ENCODE results near the gene ATP9B.
"Not testable (repeated sequence)": the region's sequence is repeated elsewhere in the genome, so short reads cannot be mapped to it uniquely, and the experiment has no call there.

ATP9B gene

DNA sequence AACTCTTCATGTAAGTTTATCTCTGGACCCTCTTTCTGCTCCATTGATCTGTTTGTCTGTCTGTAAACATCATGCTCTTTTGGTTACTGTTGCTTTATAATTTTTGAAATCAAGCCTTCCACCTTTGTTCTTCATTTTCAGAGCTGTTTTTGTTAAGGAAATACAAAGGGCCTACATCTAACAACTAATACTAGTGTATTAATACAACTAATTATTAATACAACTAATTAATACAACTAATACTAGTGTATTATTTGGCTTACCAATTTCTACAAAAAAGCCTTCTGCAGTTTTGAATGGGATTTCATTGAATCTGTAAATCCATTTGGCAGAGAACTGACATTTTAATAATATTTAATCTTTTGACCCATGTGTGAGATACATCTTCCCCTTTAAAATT is 66.7 kb downstream of the ATP9B start:
- Histone ChIP-seq H3K4me1 (ENCODE audit: control insufficient read depth, insufficient read depth, low read length, unreplicated experiment) (no peaks in the 10 kb centered on the region), H3K4me3 (ENCODE audit: low read depth, low read length) (no peak overlapping the region), H3K27me3 (ENCODE audit: insufficient read depth, low read length) (no peaks in the 10 kb centered on the region), H3K79me2 (ENCODE audit: control insufficient read depth, insufficient read depth, low read length, unreplicated experiment) (no peaks in the 10 kb centered on the region), H2AFZ (ENCODE audit: low read length, unreplicated experiment) (no peak overlapping the region), H3K27ac (ENCODE audit: low read depth, low read length) (no peak overlapping the region), H3K36me3 (ENCODE audit: insufficient read depth, low read length) (no peaks in the 10 kb centered on the region; the same call in 1 of the 2 replicates)

DNA sequence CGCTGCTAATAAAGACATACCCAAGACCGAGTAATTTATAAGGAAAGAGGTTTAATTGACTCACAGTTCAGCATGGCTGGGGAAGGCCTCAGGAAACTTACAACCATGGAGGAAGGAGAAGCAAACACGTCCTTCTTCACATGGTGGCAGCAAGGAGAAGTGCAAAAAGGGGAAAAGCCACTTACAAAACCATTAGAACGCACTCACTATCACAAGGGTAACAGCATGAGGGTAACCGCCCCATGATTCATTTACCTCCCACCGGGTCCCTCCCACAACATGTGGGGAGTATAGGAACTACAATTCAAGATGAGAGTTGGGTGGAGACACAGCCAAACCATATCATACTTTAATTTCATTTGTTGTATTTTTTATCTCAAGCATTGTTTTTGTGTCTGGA is 67.5 kb downstream of the ATP9B start:
- H3K36me3 ChIP-seq (ENCODE audit: insufficient read depth, low read length), result no peaks in the 10 kb centered on the region; the same call in 1 of the 2 replicates
- H3K79me2 ChIP-seq (ENCODE audit: control insufficient read depth, insufficient read depth, low read length, unreplicated experiment), result no peaks in the 10 kb centered on the region
- H3K27ac ChIP-seq (ENCODE audit: low read depth, low read length), result no peak overlapping the region
- no peaks in the 10 kb centered on the region for H3K27me3 ChIP-seq (ENCODE audit: insufficient read depth, low read length)
- H3K4me1 ChIP-seq (ENCODE audit: control insufficient read depth, insufficient read depth, low read length, unreplicated experiment), result no peaks in the 10 kb centered on the region
- H2AFZ ChIP-seq (ENCODE audit: low read length, unreplicated experiment), result no peak overlapping the region
- H3K4me3 ChIP-seq (ENCODE audit: low read depth, low read length), result no peak overlapping the region

DNA sequence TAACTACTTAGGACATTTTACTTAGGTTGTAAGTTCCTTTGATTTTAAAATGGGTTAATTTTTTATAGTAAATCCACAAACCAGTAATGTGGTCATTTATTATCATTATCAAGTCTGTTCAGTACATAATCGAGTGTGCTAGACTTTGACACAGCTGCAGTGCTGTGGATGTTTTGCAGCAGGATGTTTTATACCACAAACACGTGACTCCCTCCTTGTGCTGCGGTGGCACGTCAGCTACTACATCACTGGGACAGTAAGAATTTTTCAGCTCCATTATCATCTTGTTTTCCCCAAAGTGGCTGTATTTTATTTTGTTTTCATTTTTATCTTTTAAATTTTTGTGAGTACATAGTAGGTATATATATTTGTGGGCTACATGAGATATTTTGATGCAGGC is 70.0 kb downstream of the ATP9B start:
- H3K36me3 ChIP-seq (ENCODE audit: insufficient read depth, low read length), result no peaks in the 10 kb centered on the region; the same call in 1 of the 2 replicates
- no peaks in the 10 kb centered on the region for H3K27me3 ChIP-seq (ENCODE audit: insufficient read depth, low read length)
- H2AFZ ChIP-seq (ENCODE audit: low read length, unreplicated experiment), result no peak overlapping the region
- no peak overlapping the region for H3K4me3 ChIP-seq (ENCODE audit: low read depth, low read length)
- no peak overlapping the region for H3K27ac ChIP-seq (ENCODE audit: low read depth, low read length)
- H3K4me1 ChIP-seq (ENCODE audit: control insufficient read depth, insufficient read depth, low read length, unreplicated experiment), result no peaks in the 10 kb centered on the region
- H3K79me2 ChIP-seq (ENCODE audit: control insufficient read depth, insufficient read depth, low read length, unreplicated experiment), result no peaks in the 10 kb centered on the region

DNA sequence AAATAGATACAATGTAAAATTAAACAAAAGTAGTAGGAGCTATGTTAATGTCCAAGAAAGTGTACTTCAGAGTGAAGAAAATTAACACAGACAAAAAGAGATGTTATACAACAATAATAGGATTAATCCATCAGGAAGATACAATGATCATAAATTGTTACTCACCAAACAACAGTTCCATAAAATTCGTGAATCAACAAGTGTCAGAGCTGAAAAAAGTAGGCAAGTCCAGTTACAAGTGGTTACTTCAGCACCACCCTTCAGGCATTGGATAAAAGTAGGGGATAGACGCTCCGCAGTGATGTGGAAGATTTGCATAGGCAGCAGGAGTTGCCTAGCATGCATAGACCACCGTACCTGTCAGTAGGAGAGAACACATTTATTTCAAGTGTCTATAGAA is 77.8 kb downstream of the ATP9B start:
- H3K4me1 ChIP-seq (ENCODE audit: control insufficient read depth, insufficient read depth, low read length, unreplicated experiment), result no peaks in the 10 kb centered on the region
- H3K27me3 ChIP-seq (ENCODE audit: insufficient read depth, low read length), result no peaks in the 10 kb centered on the region
- no peaks in the 10 kb centered on the region for H3K79me2 ChIP-seq (ENCODE audit: control insufficient read depth, insufficient read depth, low read length, unreplicated experiment)
- H3K4me3 ChIP-seq (ENCODE audit: low read depth, low read length), result no peak overlapping the region
- H3K27ac ChIP-seq (ENCODE audit: low read depth, low read length), result no peak overlapping the region
- peaks cover 10% of the 10 kb centered on the region for H3K36me3 ChIP-seq (ENCODE audit: insufficient read depth, low read length)
- no peak overlapping the region for H2AFZ ChIP-seq (ENCODE audit: low read length, unreplicated experiment)

DNA sequence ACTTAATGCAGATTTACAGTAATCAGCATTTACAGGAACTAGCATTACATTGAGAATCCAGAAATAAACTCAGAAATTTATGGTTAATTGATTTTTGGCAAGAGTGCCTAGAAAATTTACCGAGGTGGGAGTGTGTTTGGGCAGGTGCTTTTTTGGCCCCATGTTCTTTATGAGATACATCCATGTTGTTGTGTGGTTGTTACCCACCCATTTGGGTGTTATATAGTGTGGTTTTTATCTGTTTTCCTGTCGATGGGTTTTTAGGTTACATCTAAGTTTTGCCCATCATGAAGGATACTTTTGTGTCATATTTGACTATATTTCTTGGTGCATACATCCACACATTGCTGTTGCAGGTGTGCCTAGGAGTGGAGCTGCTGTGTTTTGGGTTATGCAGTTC is 82.0 kb downstream of the ATP9B start:
- H3K4me1 ChIP-seq (ENCODE audit: control insufficient read depth, insufficient read depth, low read length, unreplicated experiment), result peaks cover 2% of the 10 kb centered on the region
- H3K27me3 ChIP-seq (ENCODE audit: insufficient read depth, low read length), result no peaks in the 10 kb centered on the region
- H3K36me3 ChIP-seq (ENCODE audit: insufficient read depth, low read length), result peaks cover 10% of the 10 kb centered on the region
- H3K4me3 ChIP-seq (ENCODE audit: low read depth, low read length), result no peak overlapping the region
- H3K27ac ChIP-seq (ENCODE audit: low read depth, low read length), result no peak overlapping the region
- H3K79me2 ChIP-seq (ENCODE audit: control insufficient read depth, insufficient read depth, low read length, unreplicated experiment), result no peaks in the 10 kb centered on the region
- H2AFZ ChIP-seq (ENCODE audit: low read length, unreplicated experiment), result no peak overlapping the region

DNA sequence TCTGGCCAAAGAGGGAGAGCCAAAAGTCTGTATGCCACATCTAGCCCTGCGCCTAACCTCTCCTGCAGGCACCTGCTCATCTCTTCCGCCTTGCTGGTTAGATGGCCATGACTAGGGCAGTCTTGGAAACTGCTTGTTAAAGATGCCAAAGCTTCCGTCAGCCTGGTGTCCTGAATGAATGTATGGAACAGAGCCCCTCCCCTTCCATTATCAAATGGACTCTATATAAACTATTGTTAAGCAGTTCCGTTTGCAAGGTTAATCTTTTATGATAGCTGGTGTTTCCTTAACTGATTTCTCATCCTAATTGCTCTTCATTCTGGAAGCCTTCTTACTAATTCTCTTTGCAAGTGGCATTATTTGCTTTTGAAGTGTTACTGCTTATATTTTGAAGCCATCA is 87.1 kb downstream of the ATP9B start:
- H3K27ac ChIP-seq (ENCODE audit: low read depth, low read length), result peak overlapping the region; percentile 74

DNA sequence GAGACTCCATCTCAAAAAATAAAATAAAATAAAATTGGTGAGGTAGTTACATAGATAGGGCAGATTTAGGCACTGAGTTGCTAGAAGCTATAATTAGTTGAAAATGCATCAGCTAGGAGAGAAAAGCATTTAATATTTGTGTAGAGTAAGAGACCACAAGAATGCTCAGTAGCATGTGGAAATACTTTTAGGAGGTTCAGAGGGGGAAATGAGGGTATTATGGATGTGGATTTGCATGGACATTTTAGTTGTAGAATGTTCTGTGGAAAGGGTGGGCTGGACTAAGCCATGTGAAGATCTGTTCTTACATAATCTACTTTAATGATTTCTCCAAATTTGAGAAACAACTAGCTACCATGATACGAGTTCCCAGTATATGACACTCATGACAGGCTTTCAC is 95.5 kb downstream of the ATP9B start:
- H3K4me1 ChIP-seq (ENCODE audit: control insufficient read depth, insufficient read depth, low read length, unreplicated experiment), result peaks cover 1% of the 10 kb centered on the region
- no peak overlapping the region for H2AFZ ChIP-seq (ENCODE audit: low read length, unreplicated experiment)
- H3K27ac ChIP-seq (ENCODE audit: low read depth, low read length), result no peak overlapping the region
- no peaks in the 10 kb centered on the region for H3K79me2 ChIP-seq (ENCODE audit: control insufficient read depth, insufficient read depth, low read length, unreplicated experiment)
- no peaks in the 10 kb centered on the region for H3K36me3 ChIP-seq (ENCODE audit: insufficient read depth, low read length)
- no peaks in the 10 kb centered on the region for H3K27me3 ChIP-seq (ENCODE audit: insufficient read depth, low read length)
- no peak overlapping the region for H3K4me3 ChIP-seq (ENCODE audit: low read depth, low read length)

More for the DNA sequence above, 87.1 kb downstream of the ATP9B start:
- Histone ChIP-seq H3K4me1 (ENCODE audit: control insufficient read depth, insufficient read depth, low read length, unreplicated experiment) (peaks cover 15% of the 10 kb centered on the region), H3K79me2 (ENCODE audit: control insufficient read depth, insufficient read depth, low read length, unreplicated experiment) (no peaks in the 10 kb centered on the region), H3K36me3 (ENCODE audit: insufficient read depth, low read length) (no peaks in the 10 kb centered on the region), H2AFZ (ENCODE audit: low read length, unreplicated experiment) (peak overlapping the region; percentile 16), H3K27me3 (ENCODE audit: insufficient read depth, low read length) (no peaks in the 10 kb centered on the region), H3K4me3 (ENCODE audit: low read depth, low read length) (no peak overlapping the region)

DNA sequence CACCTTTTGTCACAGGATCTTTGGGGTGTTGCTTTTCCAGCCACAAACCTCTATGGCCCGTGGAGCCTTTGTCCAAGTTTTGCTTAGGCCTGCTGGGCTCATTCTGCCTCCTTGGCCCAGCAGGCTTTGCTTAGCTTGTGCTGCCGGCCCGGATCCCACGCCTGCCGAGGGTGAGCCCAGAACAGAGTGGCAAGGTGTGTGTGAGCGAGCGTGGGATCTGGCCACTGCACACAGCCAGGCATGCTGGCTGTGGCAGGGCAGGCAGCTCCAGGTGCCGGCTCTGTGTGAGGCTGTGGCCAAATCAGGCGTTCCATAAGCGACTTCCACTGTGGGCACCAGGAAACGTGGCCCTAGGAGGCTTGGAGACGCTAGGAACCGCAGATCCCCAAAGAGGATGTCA is 97.5 kb downstream of the ATP9B start:
- H3K27ac ChIP-seq (ENCODE audit: low read depth, low read length), result no peak overlapping the region
- peaks cover 5% of the 10 kb centered on the region for H3K4me1 ChIP-seq (ENCODE audit: control insufficient read depth, insufficient read depth, low read length, unreplicated experiment)
- H3K79me2 ChIP-seq (ENCODE audit: control insufficient read depth, insufficient read depth, low read length, unreplicated experiment), result no peaks in the 10 kb centered on the region
- H3K36me3 ChIP-seq (ENCODE audit: insufficient read depth, low read length), result no peaks in the 10 kb centered on the region
- no peaks in the 10 kb centered on the region for H3K27me3 ChIP-seq (ENCODE audit: insufficient read depth, low read length)
- no peak overlapping the region for H2AFZ ChIP-seq (ENCODE audit: low read length, unreplicated experiment)
- no peak overlapping the region for H3K4me3 ChIP-seq (ENCODE audit: low read depth, low read length)

DNA sequence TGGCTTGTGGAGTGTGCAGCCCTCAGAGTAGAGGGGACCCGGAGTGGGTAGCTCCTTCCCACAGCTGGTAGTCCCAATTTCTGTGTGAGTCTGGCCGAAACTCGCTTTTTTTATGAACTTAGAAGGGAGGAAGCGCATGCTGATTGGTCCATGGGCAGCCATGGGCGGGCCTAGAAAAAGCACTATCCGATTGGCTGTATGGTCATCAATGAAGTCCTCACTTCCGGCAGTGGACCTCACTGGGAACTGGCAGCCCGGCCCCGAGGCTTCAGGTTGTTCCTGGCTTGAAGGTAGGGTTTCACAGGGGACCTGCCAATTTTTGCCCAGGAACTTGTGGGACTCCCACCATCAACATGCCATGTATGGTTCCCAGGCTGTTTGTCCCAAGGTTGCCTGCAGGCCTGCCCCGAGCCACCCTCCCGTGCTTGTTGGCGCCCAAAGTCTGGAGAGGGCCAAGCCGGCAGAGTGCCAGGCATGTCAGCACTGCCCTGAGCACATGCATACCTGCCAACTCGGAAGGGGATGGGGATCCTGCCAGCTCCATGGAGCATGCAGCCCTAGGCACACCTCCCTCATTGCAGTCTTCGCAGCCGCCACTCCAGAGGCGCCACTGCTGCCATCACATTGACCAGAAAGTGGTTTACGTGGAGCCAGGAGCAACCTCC is 98.5 kb downstream of the ATP9B start:
- Histone ChIP-seq H3K36me3 (ENCODE audit: insufficient read depth, low read length) (no peaks in the 10 kb centered on the region), H3K79me2 (ENCODE audit: control insufficient read depth, insufficient read depth, low read length, unreplicated experiment) (no peaks in the 10 kb centered on the region), H3K4me1 (ENCODE audit: control insufficient read depth, insufficient read depth, low read length, unreplicated experiment) (peaks cover 5% of the 10 kb centered on the region), H2AFZ (ENCODE audit: low read length, unreplicated experiment) (no peak overlapping the region), H3K27ac (ENCODE audit: low read depth, low read length) (no peak overlapping the region), H3K27me3 (ENCODE audit: insufficient read depth, low read length) (no peaks in the 10 kb centered on the region), H3K4me3 (ENCODE audit: low read depth, low read length) (no peak overlapping the region)

DNA sequence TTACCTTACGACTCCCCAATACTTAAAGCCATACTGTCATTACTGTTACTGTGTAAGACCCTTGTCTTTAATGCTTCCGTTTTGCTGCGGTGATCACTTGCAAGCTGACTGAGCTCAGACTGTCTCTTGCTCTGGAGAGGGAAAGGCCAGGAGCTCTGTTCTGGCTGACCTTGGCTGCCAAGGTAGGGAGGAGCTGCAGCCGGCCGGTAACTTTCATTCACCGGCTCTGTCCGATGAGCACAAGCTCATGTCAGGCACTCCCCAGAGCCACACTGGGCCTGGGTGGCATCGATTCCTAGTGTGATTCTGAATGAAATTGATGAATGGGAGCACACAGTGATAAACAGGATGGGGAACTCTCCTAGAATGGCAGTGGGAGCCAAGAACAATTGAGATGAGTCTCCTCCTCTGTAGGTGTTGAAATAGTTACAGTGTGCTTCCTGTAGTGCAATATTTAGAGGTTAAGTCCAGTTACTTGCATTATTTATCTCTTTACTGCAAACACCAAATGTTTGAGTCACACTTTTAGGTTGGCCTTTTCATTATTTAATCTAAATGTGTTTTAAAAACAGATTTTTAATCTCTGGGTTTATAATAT is 100.9 kb downstream of the ATP9B start:
- Histone ChIP-seq H3K36me3 (ENCODE audit: insufficient read depth, low read length) (no peaks in the 10 kb centered on the region), H3K27me3 (ENCODE audit: insufficient read depth, low read length) (no peaks in the 10 kb centered on the region), H2AFZ (ENCODE audit: low read length, unreplicated experiment) (no peak overlapping the region), H3K4me3 (ENCODE audit: low read depth, low read length) (no peak overlapping the region), H3K27ac (ENCODE audit: low read depth, low read length) (no peak overlapping the region), H3K79me2 (ENCODE audit: control insufficient read depth, insufficient read depth, low read length, unreplicated experiment) (no peaks in the 10 kb centered on the region), H3K4me1 (ENCODE audit: control insufficient read depth, insufficient read depth, low read length, unreplicated experiment) (peaks cover 5% of the 10 kb centered on the region)

DNA sequence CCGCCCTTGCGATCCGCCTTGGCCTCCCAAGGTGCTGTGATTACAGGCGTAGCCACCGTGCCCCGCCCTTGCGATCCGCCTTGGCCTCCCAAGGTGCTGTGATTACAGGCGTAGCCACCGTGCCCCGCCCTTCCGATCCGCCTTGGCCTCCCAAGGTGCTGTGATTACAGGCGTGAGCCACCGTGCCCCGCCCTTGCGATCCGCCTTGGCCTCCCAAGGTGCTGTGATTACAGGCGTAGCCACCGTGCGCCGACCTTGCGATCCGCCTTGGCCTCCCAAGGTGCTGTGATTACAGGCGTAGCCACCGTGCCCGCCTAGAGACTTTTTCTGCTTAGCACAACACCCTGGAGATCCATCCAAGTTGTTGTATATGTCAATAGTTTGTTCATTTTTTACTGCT is 103.1 kb downstream of the ATP9B start:
- not testable (repeated sequence) for H3K27ac ChIP-seq (ENCODE audit: low read depth, low read length); H3K79me2 ChIP-seq (ENCODE audit: control insufficient read depth, insufficient read depth, low read length, unreplicated experiment); H2AFZ ChIP-seq (ENCODE audit: low read length, unreplicated experiment); H3K4me3 ChIP-seq (ENCODE audit: low read depth, low read length); H3K27me3 ChIP-seq (ENCODE audit: insufficient read depth, low read length); H3K4me1 ChIP-seq (ENCODE audit: control insufficient read depth, insufficient read depth, low read length, unreplicated experiment); H3K36me3 ChIP-seq (ENCODE audit: insufficient read depth, low read length)

All from ACC112 (cell line).